ENCODE data around the gene MBNL1.

GRCh38 chr3:152356870-152357276, 88.1 kb downstream of the MBNL1 start:
- TF ChIP-seq POLR2AphosphoS5 (IDR thresholded peaks at IDR 0.05; ENCODE audit: borderline replicate concordance, low read depth, low read length) = no peak
- no peak for TF ChIP-seq EZH2 (IDR thresholded peaks at IDR 0.05)
